GM18907 (cell line): ENCODE measurements around the gene TRAPPC10.

Experiments
- ATAC-seq: cut with Tn5 transposase; IDR thresholded peaks from one replicate; pipeline ENCODE4 v1.9.1; 2021; ENCODE audit warnings: mild to moderate bottlenecking, moderate library complexity; ENCODE audit not compliant: unreplicated experiment

The TRAPPC10 gene

GRCh38 chr21:44011579-44012473, at the start of gene TRAPPC10:
TSS of gene TRAPPC10 (plus strand) at chr21:44012309. CDS start at chr21:44012494, 185 bp downstream.
- ATAC-seq, result peak; percentile 76

DNA sequence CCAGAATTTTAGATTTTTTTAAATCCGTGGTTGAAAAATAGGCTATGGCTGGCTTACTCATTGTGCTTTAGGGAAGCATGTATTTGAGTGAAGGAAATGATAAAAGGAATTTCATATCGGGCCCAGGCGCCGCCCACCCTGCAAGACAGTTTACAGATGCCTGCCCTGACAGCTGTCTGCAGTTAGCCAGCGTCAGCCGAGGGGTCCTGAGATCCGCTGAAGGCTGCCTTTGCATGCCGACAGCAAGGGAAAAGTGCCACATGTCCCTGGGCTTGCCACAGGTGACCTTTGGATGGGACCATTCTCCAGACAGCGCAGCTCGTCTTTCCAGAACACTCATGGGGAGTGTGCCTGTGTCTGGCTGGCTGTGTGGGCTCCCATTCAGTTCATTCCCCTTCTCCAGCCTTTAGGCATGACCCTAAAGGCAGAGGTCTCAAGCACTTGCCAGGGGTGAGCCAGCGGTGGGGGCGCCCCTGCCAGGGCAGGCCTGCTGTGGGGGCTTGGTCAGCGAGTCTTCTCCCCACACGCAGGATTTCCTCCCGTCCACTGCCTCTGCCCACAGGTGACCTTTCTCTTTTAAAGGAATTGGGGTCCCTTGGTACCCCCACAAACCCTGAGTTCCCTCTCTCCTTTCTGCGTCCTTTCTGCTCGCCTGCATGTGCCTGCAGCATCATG, 46.1 kb upstream of the TRAPPC10 start:
- ATAC-seq, result no peak

DNA sequence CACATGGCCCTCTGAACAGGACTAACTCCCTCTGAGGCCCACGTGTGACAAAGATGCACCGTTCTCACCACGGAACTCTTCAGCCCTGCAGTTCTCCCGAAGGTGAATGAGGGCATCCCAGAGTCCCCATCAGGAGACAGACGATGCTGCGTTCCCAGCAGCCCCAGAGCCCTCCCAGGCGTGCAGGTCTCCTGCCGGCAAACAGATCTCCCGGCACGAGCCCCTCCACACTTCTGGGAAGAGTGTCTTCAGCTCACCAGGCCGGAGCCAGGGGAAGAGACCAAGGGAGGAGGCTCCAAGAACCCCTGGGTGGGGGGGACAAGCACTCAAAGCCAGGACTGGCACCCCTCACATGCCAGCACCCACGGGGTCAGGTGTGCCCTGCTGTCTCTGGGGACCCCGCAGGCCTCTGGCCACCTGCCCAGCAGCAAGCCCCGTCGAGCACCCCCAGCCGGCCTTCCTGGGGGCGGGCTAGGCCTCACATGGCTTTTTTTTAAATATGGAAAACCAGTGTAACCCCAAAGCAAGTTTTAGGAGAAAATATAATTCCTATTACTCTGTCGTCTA, 45.1 kb upstream of the TRAPPC10 start:
- no peak for ATAC-seq

- no peak for ATAC-seq
Measured at GRCh38 chr21:43967981-43968380, 44.1 kb upstream of the TRAPPC10 start.

- ATAC-seq, result no peak
Measured at GRCh38 chr21:43968410-43969114, 43.5 kb upstream of the TRAPPC10 start.

DNA sequence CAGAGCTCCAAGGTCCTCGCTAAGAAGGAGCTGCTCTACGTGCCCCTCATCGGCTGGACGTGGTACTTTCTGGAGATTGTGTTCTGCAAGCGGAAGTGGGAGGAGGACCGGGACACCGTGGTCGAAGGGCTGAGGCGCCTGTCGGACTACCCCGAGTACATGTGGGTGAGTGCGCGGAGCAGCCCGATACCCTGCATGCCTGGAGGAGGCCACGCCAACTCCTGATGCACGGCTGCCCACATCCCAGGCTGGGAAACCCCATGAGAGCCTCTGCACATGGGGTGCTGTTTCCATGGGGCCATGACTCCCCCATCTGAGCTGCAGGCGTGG, 43.0 kb upstream of the TRAPPC10 start:
- ATAC-seq, result no peak

GRCh38 chr21:43970551-43970950, 41.6 kb upstream of the TRAPPC10 start:
- no peak for ATAC-seq

GRCh38 chr21:43971201-43971991, 40.7 kb upstream of the TRAPPC10 start:
- no peak for ATAC-seq

GRCh38 chr21:43971992-43972255, 40.2 kb upstream of the TRAPPC10 start:
- no peak for ATAC-seq

- no peak for ATAC-seq
Measured at GRCh38 chr21:43972850-43973633, 39.1 kb upstream of the TRAPPC10 start.

DNA sequence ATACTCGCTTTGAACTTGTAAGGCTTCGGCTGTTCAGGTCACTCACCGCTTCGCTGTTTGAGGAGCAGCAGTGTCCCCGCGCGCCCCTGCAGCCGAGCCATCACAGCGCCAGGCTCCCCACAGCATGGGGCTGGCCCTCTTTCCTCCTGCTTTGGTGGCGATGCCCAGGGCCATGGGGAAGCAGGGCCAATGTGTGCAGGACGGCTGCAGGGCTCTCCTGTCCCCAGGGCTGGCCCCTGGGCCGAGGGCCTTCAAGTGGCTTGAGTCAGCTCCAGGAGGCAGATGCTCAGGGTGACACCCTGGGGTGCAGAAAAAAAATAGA, 38.5 kb upstream of the TRAPPC10 start:
- no peak for ATAC-seq

DNA sequence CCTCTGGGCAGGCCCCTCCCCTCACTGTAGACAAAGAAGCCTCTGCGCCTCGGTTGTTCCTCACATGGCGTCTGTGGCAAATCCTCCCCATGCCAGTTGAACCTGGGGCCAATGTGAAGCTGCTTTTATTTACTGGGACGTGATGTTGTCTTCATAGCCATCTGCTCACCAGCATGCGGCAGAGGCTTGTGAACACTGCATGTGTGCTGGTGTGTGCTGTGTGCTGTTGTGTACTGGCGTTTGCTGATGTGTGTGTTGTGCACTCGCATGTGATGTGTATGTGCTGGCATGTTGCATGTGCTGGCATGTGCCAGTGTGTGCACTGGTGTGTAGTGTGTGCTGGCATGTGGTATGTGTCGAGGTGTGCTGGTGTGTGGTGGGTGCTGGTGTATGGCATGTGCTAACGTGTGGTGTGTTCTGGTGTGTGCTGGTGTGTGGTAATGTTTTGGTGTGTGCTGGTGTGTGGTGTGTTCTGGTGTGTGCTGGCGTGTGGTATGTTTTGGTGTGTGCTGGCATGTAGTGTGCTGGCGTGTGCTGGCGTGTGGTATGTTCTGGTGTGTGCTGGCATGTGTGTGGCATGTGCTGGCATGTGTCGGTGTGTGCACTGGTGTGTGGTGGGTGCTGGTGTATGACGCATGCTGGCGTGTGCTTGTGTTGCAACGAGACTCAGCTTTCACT, 37.2 kb upstream of the TRAPPC10 start:
- ATAC-seq, result peak; percentile 21

DNA sequence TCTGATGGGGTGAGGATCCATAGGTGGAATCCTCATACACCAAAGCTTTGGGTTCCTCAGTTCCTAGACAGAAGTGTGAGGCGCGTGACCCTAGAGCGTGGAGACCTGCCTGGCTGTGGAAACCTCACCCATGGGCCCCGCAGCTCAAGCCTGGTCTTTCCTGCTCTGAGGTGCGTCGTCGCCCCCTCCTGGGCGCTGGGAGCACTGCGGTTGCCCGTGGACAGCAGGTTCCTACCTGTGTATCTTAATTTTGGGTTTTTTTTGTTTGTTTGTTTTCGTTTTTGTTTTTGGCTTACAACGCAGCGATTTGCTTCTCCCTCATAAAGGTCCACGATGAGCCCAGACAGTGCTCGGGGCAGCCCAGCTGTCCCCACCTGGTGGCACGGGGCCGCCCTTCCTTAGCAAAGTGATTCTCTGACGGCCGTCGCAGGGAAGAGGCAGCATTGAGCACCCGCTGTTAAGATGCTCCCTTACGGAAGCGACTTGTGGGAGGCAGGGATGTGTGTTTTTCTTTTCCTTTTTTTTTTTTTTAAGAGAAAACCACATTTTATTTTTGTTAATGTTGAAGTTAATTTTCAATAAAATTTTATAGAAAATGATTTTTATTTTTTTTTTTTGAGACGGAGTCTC, 36.5 kb upstream of the TRAPPC10 start:
- peak; percentile 53 for ATAC-seq

GRCh38 chr21:43976661-43977060, 35.4 kb upstream of the TRAPPC10 start:
- ATAC-seq, result no peak

- no peak for ATAC-seq
Measured at GRCh38 chr21:43978060-43978459, 34.0 kb upstream of the TRAPPC10 start.

GRCh38 chr21:43979654-43980053, 32.5 kb upstream of the TRAPPC10 start:
- ATAC-seq, result no peak

GRCh38 chr21:43981151-43981870, 30.8 kb upstream of the TRAPPC10 start:
- no peak for ATAC-seq

GRCh38 chr21:43981871-43982210, 30.3 kb upstream of the TRAPPC10 start:
- ATAC-seq, result no peak
